Colonic mucosa (tissue), 4 donors: ENCODE data around the gene TBX4. TPM values are rescaled to one million over a fixed set of nuclear protein-coding genes. Genes with fewer than 3 reads are reported as not detected.

Experiments used
- DNase-seq: peaks from one replicate; pipeline ENCODE4 v3.0.0-alpha.2; 2020
- H3K27ac ChIP-seq: fragments of 200-600 bp; one replicate; pipeline ENCODE4 v1.8.0; 2021
- H3K27me3 ChIP-seq: fragments of 200-600 bp; one replicate; pipeline ENCODE4 v1.8.0; 2021
- H3K36me3 ChIP-seq: fragments of 200-600 bp; one replicate; pipeline ENCODE4 v1.8.0; 2021
- H3K4me1 ChIP-seq: fragments of 200-600 bp; one replicate; pipeline ENCODE4 v1.8.0; 2021; ENCODE audit warnings: mild to moderate bottlenecking
- H3K4me3 ChIP-seq: fragments of 200-600 bp; one replicate; pipeline ENCODE4 v1.8.0; 2021
- H3K9ac ChIP-seq, 2 donors: one replicate each; pipeline ENCODE4 v1.7.0; 2013; ENCODE audit warnings: control low read depth in 2 of 2, low read depth in 2 of 2, low read length in 2 of 2
- H3K9me3 ChIP-seq: fragments of 200-600 bp; one replicate; pipeline ENCODE4 v1.8.0; 2021
- CTCF ChIP-seq: fragments of 200-600 bp; IDR thresholded peaks from one replicate; pipeline ENCODE4 v1.8.0; 2022; ENCODE audit warnings: antibody characterized with exemption, mild to moderate bottlenecking
- intact Hi-C: fragments of 100-400 bp; cut with DNase I; formaldehyde crosslinking; loops from one replicate; pipeline ENCODE4 v1.14.1; 2022
- total RNA-seq, 2 donors: library from RNA; stranded (reverse); fragmentation: NEBNext Ultra II Directional in 1 of 2; extraction: Animal tissue kit (Norgen Biotek cat#: 25700) in 1 of 2; gene quantifications; one replicate each; pipeline ENCODE4 v1.2.1, GENCODE V29; 2021
- donor health status: healthy.
- donor health status: DM: no; HTN: no; CAD: no.
- donor health status: DM: no; HTN: no; CAD: no.

TBX4 gene
- total RNA-seq, 2 donors from 2014 or later = not detected

GRCh38 chr17:61458421-61459141, 6.4 kb downstream of the TBX4 start:
- peaks cover 14% of the 10 kb centered on the region for H3K4me1 ChIP-seq
- no peak for TF ChIP-seq CTCF

GRCh38 chr17:61459142-61459809, 7.1 kb downstream of the TBX4 start:
- H3K27ac ChIP-seq = no peak overlapping the region
- TF ChIP-seq CTCF = no peak
- no peak for DNase-seq
- H3K27me3 ChIP-seq = peaks cover 59% of the 10 kb centered on the region
- no peak overlapping the region for H3K9ac ChIP-seq
- H3K4me1 ChIP-seq = peaks cover 11% of the 10 kb centered on the region
- no peaks in the 10 kb centered on the region for H3K36me3 ChIP-seq
- no peak overlapping the region for H3K4me3 ChIP-seq
- H3K9me3 ChIP-seq = no peaks in the 10 kb centered on the region
- intact Hi-C loops = no loop called here

More at GRCh38 chr17:61458421-61459141, 6.4 kb downstream of the TBX4 start:
- Histone ChIP-seq H3K9ac (no peak overlapping the region), H3K27ac (no peak overlapping the region), H3K27me3 (peaks cover 64% of the 10 kb centered on the region), H3K4me3 (no peak overlapping the region), H3K36me3 (no peaks in the 10 kb centered on the region), H3K9me3 (no peaks in the 10 kb centered on the region)
- peak; percentile 6 for DNase-seq
- intact Hi-C loops = no loop called here

DNA sequence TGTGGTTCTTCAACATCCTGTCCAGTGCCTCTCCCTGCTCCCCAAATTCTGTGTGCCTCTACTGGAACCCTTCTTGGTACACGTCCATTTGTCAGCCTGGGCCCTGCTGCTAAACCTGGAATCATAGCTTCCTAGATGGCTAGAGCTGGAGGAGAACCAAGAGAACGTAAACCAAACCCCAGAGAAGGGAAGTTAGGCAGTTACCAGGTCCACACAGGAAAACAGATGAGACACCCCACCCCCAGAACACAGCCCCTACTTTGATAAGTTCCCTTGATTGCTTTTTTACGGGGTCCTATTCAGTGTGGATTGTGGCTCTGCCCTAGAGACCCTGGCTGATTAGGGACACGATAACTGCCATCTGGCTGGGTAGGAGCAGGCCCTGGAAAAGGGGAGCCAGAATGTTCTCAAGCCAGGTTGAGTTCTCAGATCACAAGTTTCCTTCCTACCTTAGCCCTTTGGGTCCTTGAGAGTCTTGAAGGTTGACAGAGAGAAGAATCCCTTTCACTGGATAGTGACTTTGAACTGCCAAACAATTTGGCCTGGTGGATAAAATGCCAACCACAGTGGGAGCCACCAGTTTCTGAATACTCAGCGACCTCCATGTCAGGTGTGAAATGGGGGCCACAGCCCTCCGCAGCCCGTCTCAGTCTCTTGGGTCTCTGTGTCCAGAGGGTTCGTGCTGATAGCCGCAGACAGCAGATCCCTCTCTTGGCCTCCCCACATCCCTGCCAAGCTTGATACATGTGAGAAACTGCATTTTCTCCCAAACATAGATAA, 7.9 kb downstream of the TBX4 start:
- no peak overlapping the region for H3K4me3 ChIP-seq
- H3K9ac ChIP-seq = no peak overlapping the region
- no peak overlapping the region for H3K27ac ChIP-seq
- DNase-seq = peak; percentile 13
- TF ChIP-seq CTCF = no peak
- no peaks in the 10 kb centered on the region for H3K36me3 ChIP-seq
- no peaks in the 10 kb centered on the region for H3K9me3 ChIP-seq
- peaks cover 5% of the 10 kb centered on the region for H3K4me1 ChIP-seq
- H3K27me3 ChIP-seq = peaks cover 50% of the 10 kb centered on the region
- intact Hi-C loops = no loop called here

DNA sequence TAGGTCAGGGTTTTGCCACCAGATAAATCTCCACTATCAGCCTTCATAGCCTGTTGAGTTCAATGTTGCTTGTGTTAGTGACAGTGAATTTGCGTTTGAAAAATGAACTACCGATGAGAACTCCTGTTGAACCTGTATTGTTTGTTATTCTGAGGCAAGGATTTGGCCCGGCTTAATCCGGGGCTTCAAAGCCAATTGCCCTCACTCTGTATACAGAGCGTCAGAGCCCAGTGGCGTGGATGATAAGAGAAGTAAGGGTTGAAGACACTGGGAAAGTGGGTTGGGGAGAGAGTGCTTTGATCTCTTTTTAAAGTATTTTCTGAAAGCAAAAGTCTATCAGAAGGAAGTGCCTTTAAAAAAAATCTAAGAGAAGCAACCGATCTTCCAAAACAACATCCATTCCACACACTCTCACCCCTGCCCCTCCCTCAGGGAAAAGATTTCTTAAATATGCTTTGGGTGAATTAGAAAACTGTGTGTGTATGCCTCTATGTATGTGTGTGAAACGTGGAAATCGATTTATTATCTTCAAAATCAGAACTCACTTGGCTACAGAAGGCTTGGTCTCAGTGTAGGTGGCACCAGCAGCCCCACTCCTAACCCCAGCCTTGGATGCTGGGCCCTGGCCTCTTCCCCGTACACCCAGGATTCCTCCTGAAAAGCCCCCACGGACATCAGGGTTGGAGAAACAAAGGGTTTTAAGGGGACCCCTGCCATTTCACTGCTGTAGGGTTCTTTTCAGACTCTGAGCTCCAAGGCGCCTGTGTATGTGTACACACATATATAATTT, 8.8 kb downstream of the TBX4 start:
- no peak for DNase-seq
- Histone ChIP-seq H3K4me1 (peaks cover 5% of the 10 kb centered on the region), H3K36me3 (no peaks in the 10 kb centered on the region), H3K27ac (no peak overlapping the region), H3K9me3 (no peaks in the 10 kb centered on the region), H3K27me3 (peaks cover 41% of the 10 kb centered on the region), H3K4me3 (no peak overlapping the region), H3K9ac (no peak overlapping the region)
- intact Hi-C loops = no loop called here
- no peak for TF ChIP-seq CTCF

GRCh38 chr17:61461586-61461966, 9.4 kb downstream of the TBX4 start:
- no peak overlapping the region for H3K27ac ChIP-seq
- no peak overlapping the region for H3K4me3 ChIP-seq
- H3K36me3 ChIP-seq = no peaks in the 10 kb centered on the region
- H3K9ac ChIP-seq = no peak overlapping the region
- H3K27me3 ChIP-seq = peaks cover 36% of the 10 kb centered on the region
- TF ChIP-seq CTCF = no peak
- no peaks in the 10 kb centered on the region for H3K9me3 ChIP-seq
- peaks cover 5% of the 10 kb centered on the region for H3K4me1 ChIP-seq
- DNase-seq = peak; percentile 50
- intact Hi-C loops = no loop called here
